Activated B cell treated with CpG ODN at 0.5 μM for 24 hours (primary cell): Measurements from ENCODE around the gene HSPA1B. TPM values are rescaled to one million over a fixed set of nuclear protein-coding genes. Genes with fewer than 3 reads are reported as not detected.

Experiments
- ATAC-seq: fragments of 200-7000 bp; cut with Tn5 transposase; one replicate; pipeline ENCODE4 v1.10.0; 2021; ENCODE audit warnings: low read depth, mild to moderate bottlenecking, moderate library complexity
- CTCF ChIA-PET: fragments of 350-600 bp; sonication (Branson Sonifier 250); formaldehyde crosslinking; loops from one replicate; lab custom pipeline; 2021; ENCODE audit warnings: antibody characterized with exemption; lab: Charles Lee
- POLR2A ChIA-PET: fragments of 350-600 bp; sonication (Branson Sonifier 250); formaldehyde crosslinking; loops from one replicate; lab custom pipeline; 2021; ENCODE audit warnings: antibody characterized with exemption; lab: Charles Lee
- DNase-seq: peaks from one replicate; pipeline ENCODE4 v3.0.0; 2022
- H3K27ac Mint-ChIP-seq: one replicate; pipeline ENCODE4 v1.8.0; 2020; ENCODE audit warnings: mixed read lengths
- H3K27me3 Mint-ChIP-seq: one replicate; pipeline ENCODE4 v1.8.0; 2021; ENCODE audit warnings: mixed read lengths
- H3K36me3 Mint-ChIP-seq: one replicate; pipeline ENCODE4 v1.8.0; 2021; ENCODE audit warnings: low read depth, mixed read lengths
- H3K4me1 Mint-ChIP-seq: one replicate; pipeline ENCODE4 v1.8.0; 2021; ENCODE audit warnings: mixed read lengths
- H3K4me3 Mint-ChIP-seq: one replicate; pipeline ENCODE4 v1.8.0; 2020; ENCODE audit warnings: mild to moderate bottlenecking, mixed read lengths
- H3K9me3 Mint-ChIP-seq: one replicate; pipeline ENCODE4 v1.8.0; 2020; ENCODE audit warnings: mixed read lengths
- CTCF ChIP-seq: fragments of 200-600 bp; IDR thresholded peaks from one replicate; pipeline ENCODE4 v1.8.0; 2022; ENCODE audit warnings: antibody characterized with exemption, mild to moderate bottlenecking
- intact Hi-C: fragments of 100-400 bp; cut with micrococcal nuclease; formaldehyde crosslinking; loops from one replicate; pipeline ENCODE4 v1.15.1; 2024
- total RNA-seq: library from RNA; stranded (reverse); gene quantifications from 2 replicates; pipeline ENCODE4 v1.2.3, GENCODE V29; 2022

HSPA1B gene
- total RNA-seq, 1 donor from 2014 or later, result 30.4 TPM

- peaks cover 19% of the 10 kb centered on the region for H3K4me1 Mint-ChIP-seq
- ChIA-PET CTCF (no interaction called here), POLR2A (interaction anchor here (0.7 to 0.9 kb wide), 2 partner anchors 23 to 73 kb away, joined by 3 to 6 read pairs; no protein-coding TSS in a partner anchor)
- no peak overlapping the region for H3K27ac Mint-ChIP-seq
- H3K9me3 Mint-ChIP-seq, result no peaks in the 10 kb centered on the region
- intact Hi-C loops, result no loop called here
- TF ChIP-seq CTCF, result no peak
- no peak for ATAC-seq
- DNase-seq, result no peak
- H3K36me3 Mint-ChIP-seq, result peaks cover 47% of the 10 kb centered on the region
- no peak overlapping the region for H3K4me3 Mint-ChIP-seq
- H3K27me3 Mint-ChIP-seq, result no peaks in the 10 kb centered on the region
Measured at GRCh38 chr6:31858707-31859106, 31.2 kb downstream of the HSPA1B start.

GRCh38 chr6:31859923-31860322 lies 32.4 kb downstream of the HSPA1B start:
- ATAC-seq (no peak), DNase-seq (no peak)
- CTCF ChIA-PET, result no interaction called here
- TF ChIP-seq CTCF, result no peak
- H3K4me1 Mint-ChIP-seq, result peaks cover 21% of the 10 kb centered on the region
- H3K9me3 Mint-ChIP-seq, result no peaks in the 10 kb centered on the region
- POLR2A ChIA-PET, result interaction anchor here (0.5 to 0.9 kb wide), 3 partner anchors 22 to 396 kb away, joined by 3 to 6 read pairs (median 3); no protein-coding TSS in a partner anchor
- intact Hi-C loops, result no loop called here
- no peaks in the 10 kb centered on the region for H3K27me3 Mint-ChIP-seq
- peak overlapping the region; percentile 38 for H3K4me3 Mint-ChIP-seq
- H3K27ac Mint-ChIP-seq, result no peak overlapping the region
- H3K36me3 Mint-ChIP-seq, result peaks cover 48% of the 10 kb centered on the region

GRCh38 chr6:31860349-31860748 lies 32.8 kb downstream of the HSPA1B start:
- peaks cover 48% of the 10 kb centered on the region for H3K36me3 Mint-ChIP-seq
- H3K27me3 Mint-ChIP-seq, result no peaks in the 10 kb centered on the region
- CTCF ChIA-PET, result no interaction called here
- no peak overlapping the region for H3K4me3 Mint-ChIP-seq
- POLR2A ChIA-PET, result interaction anchor here (0.5 to 0.7 kb wide), 3 partner anchors 22 to 395 kb away, joined by 3 read pairs; no protein-coding TSS in a partner anchor
- H3K4me1 Mint-ChIP-seq, result peaks cover 21% of the 10 kb centered on the region
- ATAC-seq (no peak), DNase-seq (no peak)
- no peaks in the 10 kb centered on the region for H3K9me3 Mint-ChIP-seq
- TF ChIP-seq CTCF, result no peak
- intact Hi-C loops, result no loop called here
- H3K27ac Mint-ChIP-seq, result no peak overlapping the region

- DNase-seq, result no peak
- ATAC-seq, result no peak
- Mint-ChIP-seq H3K9me3 (no peaks in the 10 kb centered on the region), H3K4me1 (peaks cover 21% of the 10 kb centered on the region), H3K27me3 (no peaks in the 10 kb centered on the region), H3K27ac (no peak overlapping the region), H3K36me3 (peaks cover 48% of the 10 kb centered on the region), H3K4me3 (no peak overlapping the region)
- ChIA-PET CTCF (no interaction called here), POLR2A (interaction anchor here (0.7 kb wide), 1 partner anchor 26 kb away, joined by 3 read pairs; no protein-coding TSS in a partner anchor)
- intact Hi-C loops, result no loop called here
- no peak for TF ChIP-seq CTCF
Measured at GRCh38 chr6:31861150-31861549, 33.6 kb downstream of the HSPA1B start.

- no peak for DNase-seq
- CTCF ChIA-PET, result interaction anchor here (1.1 kb wide), 1 partner anchor 124 kb away, joined by 4 read pairs; no protein-coding TSS in a partner anchor
- intact Hi-C loops, result loop anchor here (1.0 to 2.0 kb wide), 6 partner anchors 35 to 315 kb away; partner anchors contain the start of genes AGPAT1, CSNK2B, DDAH2 and DXO
- no peaks in the 10 kb centered on the region for H3K27me3 Mint-ChIP-seq
- H3K4me3 Mint-ChIP-seq, result peak overlapping the region; percentile 95
- peak overlapping the region; percentile 93 for H3K27ac Mint-ChIP-seq
- POLR2A ChIA-PET, result interaction anchor here (1.1 to 4.9 kb wide), 12 partner anchors 15 to 208 kb away, joined by 4 to 133 read pairs (median 6); partner anchors contain the start of genes APOM, BAG6, DDAH2 and DXO
- H3K9me3 Mint-ChIP-seq, result no peaks in the 10 kb centered on the region
- TF ChIP-seq CTCF, result no peak
- H3K4me1 Mint-ChIP-seq, result peaks cover 21% of the 10 kb centered on the region
- ATAC-seq, result no peak
- peaks cover 47% of the 10 kb centered on the region for H3K36me3 Mint-ChIP-seq
Measured at GRCh38 chr6:31861919-31862343, 34.4 kb downstream of the HSPA1B start.
